Stimulated activated CD4-positive, alpha-beta T cell treated with anti-CD3 and anti-CD28 coated beads, Interleukin-12 subunit alpha, Interleukin-12 subunit beta, amount 100 ng/mL, for 48 hours (primary cell): ENCODE data around the gene KLK6.
"Not testable (repeated sequence)": the region's sequence is repeated elsewhere in the genome, so short reads cannot be mapped to it uniquely, and the experiment has no call there.

Source experiments
- DNase-seq, 3 donors: peaks; one replicate each; pipeline ENCODE4 v3.0.0-alpha.2; 2020; ENCODE audit warnings: low read depth in 2 of 3, low spot score in 1 of 3

The KLK6 gene

DNA sequence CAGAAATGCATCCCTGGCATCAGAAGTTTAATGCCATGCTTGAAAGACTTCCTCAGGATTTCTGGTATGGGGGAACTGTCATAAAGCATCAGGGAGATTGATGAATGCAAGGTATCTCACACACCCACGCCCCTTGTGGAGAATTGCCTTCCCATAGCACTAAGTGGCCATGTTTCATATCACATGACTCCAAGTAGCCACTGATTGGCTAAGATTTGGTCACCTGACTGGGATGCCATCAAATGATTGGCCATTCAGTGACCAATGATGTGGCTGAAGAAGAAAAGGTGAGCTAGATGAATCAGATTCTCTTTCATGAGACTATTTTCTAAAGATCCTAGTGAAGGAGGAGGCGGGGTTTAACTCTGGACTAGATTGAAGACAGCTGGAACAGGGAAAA lies 24.7 kb upstream of the KLK6 start:
- peak in 1 of 3 donors; percentile 8 for DNase-seq

DNA sequence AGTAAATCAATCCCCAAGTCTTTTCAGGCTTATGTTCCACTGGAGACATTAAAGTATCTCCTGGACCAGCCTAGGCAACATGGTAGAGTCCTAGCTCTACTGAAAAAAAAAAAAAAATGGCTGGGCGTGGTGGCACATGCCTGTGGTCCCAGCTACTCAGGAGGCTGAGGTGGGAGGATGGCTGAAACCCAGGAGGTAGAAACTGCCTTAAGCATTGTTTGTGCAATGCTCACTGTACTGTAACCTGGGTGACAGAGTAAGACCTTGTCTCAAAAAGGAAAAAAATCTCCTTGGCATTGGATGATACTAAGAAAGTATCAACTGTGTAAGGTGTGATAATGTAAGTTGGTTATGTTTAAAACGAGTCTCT lies 23.3 kb upstream of the KLK6 start:
- no peak for DNase-seq

DNA sequence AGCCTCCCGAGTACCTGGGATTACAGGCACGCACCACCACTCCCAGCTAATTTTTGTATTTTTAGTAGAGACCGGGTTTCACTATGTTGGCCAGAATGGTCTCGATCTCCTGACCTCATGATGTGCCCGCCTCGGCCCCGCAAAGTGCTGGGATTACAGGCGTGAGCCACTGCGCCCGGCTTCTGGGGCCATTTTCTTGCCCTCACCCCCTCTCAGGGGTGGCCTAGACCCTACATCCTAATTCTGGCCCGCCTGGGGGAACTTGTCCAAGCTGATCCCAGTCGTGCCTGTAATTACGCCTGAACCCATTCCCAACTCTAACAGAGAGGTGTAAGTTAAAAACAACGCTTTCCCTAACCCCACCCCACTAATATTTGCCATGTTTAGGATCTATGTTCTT lies 15.0 kb upstream of the KLK6 start:
- DNase-seq: not testable (repeated sequence)

DNA sequence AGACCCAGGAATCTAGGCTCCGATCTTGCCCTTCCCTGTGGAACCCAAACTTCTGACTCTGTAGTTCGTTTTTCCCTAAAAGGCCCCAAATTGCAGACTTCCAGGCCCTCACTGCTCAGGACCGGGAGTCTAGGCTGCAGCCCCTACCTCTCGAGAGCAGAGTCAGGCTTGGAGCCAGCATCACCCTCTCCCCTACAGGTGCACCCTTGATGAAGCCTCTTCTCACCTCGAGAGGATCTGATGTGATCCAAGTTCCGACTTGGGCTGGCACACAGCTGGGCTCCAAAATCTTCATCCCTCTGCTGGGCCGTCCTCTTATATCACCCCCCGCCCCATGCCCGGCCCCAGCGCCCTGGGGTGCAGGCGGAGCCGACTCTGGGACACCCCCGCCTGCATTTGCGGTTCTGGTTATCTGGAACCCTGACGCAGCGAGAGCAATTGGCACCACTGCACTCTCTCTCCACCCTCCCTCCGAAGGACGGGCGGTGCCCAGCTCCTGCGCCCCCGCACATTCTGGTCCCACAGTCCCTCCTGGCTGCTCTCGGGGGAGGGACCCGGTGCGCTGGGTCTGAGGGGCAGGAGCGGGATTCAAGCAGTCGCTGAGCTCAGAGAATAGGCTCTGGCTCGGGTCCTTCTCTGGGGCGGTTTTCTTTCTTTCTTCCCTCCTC lies 14.4 kb upstream of the KLK6 start, which contains the start of gene KLK7:
TSS of gene KLK7 (minus strand) at position 293 of the 668 bp plus-strand sequence. CDS start 1,518 bp downstream, outside the sequence.
- DNase-seq: no peak

DNA sequence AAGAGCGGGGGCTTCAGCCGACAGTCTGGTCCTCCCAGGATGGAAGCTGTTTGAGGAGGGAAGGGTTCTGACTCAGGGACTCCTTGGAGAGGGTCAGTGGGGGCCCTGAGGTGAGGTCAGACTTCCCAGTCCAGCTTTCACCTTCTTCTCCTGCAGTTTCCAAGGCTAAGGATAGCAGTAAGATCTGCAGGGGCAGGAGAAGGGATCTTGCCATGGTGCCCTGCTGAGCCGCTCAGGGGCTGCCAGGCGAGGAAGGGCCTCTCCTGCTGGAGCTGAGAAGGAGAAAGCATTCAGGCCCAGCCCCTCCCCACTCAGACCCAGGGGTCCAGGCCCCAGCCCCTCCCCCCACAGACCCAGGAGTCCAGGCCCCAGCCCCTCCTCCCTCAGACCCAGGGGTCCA lies 12.8 kb upstream of the KLK6 start:
- no peak for DNase-seq

DNA sequence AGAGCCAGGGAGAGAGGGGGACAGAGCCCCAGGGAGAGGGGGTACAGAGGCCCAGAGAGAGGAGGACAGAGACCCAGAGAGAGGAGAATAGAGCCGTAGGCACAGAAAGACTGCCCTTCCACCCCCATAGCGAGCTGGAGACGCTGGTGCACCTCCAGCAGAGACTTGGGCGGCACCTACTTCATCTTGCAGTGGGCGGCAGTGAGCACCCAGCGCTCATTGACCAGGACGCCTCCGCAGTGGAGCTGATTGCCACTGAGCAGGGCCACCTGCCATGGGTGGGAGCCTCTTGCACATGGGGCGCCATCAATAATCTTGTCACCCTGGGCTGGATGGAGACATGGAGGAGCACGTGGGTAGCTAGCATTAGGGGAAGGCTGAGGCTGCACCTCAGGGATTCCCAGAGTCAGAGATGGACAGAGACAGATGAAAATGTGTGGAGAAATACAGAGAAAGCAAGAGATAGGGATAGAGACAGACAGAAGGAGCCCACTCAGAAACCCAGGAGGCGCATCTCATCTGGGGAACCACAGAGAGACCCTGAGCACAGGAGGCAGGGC lies 12.3 kb upstream of the KLK6 start:
- no peak for DNase-seq

DNA sequence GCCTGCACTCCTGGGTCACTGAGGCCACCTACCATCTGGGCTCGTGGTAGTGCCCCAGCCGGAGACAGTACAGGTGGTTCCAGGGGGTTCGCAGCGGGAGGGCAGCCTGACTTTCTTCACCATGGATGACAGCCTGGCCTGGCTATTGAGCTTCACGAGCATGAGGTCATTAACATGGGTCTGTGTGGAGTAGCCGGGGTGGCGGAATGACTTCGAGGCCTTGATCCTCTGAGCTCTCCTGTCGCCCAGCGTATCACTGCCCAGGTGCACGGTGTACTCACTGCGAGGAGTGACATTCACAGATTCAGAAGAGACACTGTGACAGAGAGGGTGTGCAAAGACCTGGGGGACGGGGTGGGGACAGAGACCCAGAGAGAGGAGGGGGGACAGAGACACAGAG lies 10.8 kb upstream of the KLK6 start:
- DNase-seq: no peak

DNA sequence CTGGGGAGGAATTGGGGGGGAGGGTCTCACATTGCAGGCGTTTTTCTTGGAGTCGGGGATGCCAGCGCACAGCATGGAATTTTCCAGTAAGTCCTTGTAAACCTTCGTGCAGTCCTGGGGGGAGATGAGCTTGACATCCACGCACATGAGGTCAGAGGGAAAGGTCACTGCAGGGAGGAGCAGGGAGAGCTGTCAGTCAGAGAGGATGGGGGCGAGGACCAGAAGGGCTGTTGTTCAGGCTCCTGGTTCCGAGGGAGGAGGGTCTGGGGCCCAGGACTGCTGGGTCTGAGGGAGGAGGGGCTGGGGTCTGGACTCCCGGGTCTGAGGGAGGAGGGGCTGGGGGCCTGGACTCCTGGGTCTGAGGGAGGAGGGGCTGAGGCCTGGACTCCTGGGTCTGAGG lies 10.4 kb upstream of the KLK6 start:
- no peak for DNase-seq

DNA sequence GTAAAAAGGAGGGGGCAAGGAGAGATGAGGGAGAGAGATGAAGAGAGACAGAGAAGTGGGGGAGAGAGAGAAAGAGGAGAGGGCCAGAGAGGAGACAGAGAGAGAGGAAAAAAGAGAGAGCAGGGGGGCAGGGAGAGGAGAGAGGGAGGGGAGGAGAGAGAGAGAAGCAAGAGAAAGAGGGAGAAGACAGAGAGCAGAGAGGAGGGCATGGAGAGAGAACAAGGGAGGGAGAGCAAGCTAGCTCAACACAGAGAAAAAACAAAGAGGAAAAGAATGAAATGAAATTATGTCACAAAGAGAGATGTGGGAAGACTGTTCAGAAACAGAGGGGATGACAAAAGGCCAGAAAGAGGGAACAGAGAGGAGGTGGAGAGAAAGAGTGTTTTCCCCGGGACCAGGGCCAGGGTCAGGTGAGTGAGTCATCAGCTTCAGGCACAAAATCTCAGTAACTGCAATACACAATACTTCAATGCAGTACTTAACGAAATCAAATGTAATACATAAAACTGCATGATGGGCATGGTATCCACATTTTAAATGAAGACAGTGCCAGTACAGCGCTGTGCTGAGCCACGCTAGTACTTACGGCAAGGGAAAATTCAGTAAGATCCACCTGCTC lies 9.5 kb upstream of the KLK6 start:
- no peak for DNase-seq

DNA sequence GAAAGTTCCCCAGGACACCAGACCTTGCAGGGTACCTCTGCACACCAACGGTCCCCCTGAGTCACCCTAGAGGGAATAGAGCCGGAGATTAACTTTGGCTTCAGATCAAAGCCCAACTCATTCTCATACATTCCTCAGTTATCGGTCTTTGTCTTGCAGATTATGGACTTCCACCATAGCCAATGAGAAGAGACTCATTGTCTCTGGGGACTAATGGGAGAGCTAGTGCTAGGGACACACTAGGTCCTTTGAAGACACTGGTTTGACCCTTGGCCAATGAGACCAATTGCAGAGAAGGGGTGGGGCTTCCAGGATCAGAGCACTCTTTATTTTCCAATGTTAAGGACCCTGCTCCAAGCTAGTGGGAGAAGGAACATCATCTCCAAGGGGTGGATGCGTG lies 8.2 kb upstream of the KLK6 start:
- no peak for DNase-seq

DNA sequence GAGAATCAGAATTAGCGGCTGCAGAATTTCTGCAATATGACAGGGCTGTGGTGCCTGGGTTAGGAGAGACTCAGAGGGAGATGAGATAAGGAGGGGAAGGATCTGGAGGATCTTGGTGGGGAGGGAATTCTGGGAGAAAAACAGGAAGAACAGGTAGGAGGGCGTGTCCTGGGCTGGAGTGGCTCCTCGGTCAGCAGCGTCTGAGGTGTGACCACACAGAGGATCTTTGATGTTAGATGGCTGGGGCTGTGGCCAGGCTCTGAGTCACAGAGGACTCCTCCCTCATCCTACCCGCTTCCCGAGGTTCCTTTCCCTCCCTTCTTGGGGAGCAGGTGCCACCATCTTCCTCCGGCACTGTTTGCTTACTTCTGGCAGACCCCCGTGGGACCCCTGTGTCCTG lies 6.4 kb upstream of the KLK6 start:
- no peak for DNase-seq

DNA sequence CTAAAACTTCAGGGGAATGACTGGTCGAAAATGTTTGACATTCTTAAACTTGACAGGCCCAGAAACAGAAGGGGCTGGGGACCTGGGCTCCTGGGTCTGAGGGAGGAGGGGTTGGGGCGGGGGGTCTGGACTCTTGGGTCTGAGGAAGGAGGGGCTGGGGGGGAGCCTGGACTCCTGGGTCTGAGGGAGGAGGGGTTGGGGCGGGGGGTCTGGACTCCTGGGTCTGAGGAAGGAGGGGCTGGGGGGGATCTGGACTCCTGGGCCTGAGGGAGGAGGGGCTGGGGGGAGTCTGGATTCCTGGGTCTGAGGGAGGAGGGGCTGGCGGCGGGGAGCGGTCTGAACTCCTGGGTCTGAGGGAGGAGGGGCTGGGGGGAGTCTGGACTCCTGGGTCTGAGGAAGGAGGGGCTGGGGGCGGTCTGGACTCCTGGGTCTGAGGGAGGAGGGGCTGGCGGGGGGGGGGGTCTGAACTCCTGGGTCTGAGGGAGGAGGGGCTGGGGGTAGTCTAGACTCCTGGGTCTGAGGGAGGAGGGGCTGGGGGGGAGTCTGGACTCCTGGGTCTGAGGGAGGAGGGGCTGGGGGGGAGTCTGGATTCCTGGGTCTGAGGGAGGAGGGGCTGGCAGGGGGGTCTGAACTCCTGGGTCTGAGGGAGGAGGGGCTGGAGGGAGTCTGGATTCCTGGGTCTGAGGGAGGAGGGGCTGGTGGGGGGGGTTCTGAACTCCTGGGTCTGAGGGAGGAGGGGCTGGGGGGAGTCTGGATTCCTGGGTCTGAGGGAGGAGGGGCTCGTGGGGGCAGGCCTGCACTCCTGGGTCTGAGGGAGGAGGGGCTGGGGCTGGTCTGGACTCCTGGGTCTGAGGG lies 5.5 kb upstream of the KLK6 start:
- DNase-seq: no peak

DNA sequence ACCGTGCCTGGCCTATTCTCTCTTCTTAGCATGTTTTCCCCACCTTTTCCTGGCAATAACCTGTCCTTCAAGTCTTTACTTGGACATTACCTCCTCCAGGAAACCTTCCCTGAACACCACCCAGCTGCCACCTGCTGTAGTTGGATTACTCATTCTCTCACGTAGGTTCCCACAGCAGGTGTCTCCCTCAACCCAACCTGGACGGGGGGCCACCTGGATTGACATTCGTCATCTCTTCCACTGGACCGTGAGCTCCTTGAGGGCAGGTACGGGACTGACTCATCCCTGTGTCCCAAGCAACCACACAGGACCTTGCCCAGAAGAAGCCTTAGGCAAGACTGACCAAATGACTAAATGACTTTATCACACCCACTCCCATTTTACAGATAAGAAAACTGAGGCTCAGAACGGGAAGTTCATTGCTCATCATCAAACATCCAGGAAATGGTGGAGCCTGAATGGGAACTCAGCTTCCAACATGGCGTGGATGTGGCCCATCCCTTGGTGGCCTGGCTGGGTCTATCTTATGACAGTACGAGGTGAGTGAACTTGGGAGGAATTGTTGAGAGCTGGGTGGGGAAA lies 3.5 kb upstream of the KLK6 start:
- DNase-seq: no peak

DNA sequence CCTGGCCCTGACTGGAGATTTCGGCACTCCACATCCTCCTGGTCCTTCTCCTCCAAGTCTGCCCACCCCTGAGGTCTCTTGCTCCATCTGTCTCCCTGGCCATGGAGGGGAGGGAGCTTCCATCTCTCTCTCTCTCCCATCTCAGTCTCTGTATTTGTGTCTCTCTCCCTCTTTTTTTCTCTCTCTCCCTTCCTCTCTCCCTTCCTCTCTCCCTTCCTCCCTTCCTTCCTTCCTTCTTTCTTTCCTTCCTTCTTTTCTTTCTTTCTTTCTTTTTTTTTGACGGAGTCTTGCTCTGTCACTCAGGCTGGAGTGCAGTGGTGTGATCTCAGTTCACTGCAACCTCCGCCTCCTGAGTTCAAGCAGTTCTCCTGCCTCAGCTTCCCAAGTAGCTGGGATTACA lies 419 bp upstream of the KLK6 start:
- not testable (repeated sequence) for DNase-seq

DNA sequence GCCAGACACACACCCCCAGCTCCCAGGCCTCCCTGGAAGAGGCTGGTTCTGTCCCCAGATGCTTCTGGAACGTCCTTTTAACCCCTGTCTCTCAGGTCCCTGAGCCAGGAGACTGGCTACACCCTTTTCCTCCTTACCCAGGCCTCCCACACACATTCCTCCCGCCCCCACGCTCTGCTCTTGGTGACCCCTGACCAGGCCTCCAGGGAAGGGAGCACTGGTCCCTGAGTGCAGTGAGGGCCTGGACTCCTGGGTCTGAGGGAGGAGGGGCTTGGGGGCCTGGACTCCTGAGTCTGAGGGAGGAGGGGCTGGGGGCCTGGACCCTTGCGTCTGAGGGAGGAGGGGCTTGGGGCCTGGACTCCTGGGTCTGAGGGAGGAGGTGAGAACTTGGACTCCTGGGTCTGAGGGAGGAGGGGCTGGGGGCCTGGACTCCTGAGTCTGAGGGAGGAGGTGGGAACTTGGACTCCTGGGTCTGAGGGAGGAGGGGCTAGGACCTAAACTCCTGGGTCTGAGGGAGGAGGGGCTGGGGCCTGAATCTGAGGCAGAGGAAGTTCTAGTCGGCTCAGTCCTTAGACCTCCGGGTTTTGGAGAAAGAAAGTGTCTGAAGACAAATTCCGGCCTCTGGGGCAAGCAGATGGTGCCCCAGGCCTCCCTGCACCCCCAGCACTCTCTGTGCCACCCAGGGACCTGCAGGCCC lies 527 bp downstream of the KLK6 start:
- no peak for DNase-seq

DNA sequence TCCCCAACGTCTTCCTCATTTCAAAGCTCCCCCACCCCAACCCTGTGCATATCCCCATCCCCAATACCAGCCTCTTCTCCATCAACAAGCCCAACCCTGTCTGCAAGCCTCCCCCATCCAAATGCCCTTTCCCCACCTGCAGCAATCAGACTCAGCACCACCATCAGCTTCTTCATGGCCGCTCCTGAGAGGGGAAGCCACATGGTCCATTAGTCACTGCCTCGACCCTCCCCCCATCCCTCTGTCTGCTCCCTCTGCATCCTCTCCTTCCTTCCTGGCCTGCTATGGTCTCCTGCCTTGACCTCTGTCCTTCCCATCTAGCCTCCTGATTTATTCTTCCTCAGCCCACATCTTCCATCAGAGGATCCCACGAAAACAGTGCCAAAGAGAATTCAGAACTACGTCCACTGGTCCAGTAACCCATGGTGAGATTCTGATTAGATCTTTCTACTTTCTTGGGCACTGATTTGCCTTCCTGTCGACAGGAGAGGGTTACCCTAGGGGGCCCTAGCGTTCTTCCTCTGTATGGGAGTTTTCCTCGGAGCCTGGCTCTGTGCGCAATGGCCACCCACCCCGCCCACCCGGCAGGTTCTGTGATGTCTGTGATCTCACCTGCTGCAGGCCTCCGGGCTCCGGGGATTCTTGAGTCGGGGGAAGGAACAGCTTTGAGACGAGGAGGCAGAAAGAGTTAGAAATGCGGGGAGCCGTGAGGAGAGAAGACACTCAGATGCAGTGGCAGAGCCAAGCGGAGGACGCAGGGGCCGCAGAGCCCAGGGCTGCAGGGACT lies 1.3 kb downstream of the KLK6 start:
- DNase-seq: no peak

DNA sequence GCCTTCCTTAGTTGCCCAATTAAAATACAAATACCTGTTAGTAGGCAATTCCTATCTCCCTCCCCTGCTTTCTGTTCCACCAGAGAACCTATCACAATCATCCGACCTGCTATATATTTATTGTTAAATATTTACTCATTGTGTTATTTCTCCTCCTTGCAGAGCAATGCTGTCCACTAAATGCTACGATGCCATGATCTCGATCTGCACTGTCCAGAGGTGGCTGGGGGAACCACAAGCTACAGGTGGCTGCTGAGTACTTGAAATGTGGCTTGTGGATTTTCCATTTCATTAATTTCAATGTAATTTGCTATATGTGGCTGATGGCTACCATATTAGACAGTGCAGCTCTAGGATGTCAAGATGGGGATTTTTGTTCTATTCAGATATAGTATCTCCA lies 5.1 kb downstream of the KLK6 start:
- DNase-seq: no peak

DNA sequence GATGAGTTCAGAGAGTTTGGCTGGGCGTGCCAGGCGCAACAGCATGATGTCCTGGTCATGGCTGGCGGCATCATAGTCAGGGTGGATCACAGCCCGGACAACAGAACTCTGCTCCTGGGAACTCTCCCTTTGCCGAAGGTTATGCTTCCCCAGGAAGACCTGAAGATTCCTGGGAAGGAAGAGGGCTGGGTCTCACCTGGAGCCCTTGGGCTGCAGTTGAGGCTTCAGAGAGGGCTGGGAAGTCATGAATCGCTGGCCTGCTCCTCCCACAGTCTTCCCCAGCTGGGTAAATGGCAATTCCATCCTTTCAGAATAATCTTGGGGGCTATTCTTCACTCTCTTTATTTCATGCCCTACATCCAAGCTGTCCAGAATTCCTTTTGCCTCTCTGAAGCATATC lies 6.0 kb downstream of the KLK6 start:
- no peak for DNase-seq

DNA sequence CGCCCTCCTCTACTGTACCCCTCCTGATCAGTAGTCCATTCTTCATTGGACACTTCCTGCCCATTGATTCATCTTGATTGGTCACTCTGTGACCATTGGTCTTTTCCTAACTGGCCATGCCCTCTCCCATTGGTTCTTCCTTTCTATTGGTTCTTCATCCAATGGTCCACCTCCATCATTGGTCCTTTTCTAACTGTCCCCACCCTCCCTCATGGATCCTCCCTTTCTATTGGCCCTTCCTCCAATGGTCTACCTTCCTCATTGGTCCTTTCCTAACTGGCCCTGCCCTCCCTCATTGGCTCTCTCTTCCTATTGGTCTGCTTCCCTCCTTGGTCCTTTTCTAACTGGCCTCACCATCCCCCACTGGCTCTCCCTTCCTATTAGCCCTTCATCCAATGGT lies 7.1 kb downstream of the KLK6 start:
- no peak for DNase-seq
